ENCODE measurements around the gene SLC12A5.

SLC12A5 gene

DNA sequence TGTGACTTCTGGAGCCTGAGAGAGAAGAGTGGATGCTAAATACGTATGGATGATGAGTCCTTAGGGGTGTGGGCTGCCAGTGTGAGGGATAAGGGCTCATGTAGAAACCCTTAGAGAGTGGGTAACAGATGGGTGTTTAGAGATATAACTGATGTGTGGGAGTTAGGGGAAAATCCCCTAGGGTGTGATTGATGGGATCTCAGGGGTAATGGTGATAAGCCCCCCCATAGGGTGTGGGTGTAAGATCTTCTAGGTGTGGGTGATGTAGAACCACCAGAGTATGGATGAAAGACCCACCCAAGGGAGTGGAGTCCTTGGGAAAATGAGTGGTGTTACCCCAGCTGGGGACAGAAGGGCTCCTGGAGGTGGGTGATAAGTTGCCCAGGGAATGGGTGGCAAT is 26.3 kb downstream of the SLC12A5 start:
- H3K9ac ChIP-seq (ENCODE audit: low read length): no peak overlapping the region
- no peak overlapping the region for H2AFZ ChIP-seq (ENCODE audit: low read length)
- peaks cover 1% of the 10 kb centered on the region; the same call in 1 of the 2 replicates for H4K20me1 ChIP-seq (ENCODE audit: insufficient read depth, low read length)
- H3K9me3 ChIP-seq (replicated peaks; ENCODE audit: insufficient read depth, low read length): no peaks in the 10 kb centered on the region
- TF ChIP-seq EZH2 (optimal IDR thresholded peaks at IDR 0.05; ENCODE audit: low read depth, low read length) (no peak), EZH2phosphoT487 (IDR thresholded peaks at IDR 0.05; ENCODE audit: low read length) (no peak)
- TF ChIP-seq, protein P1, sequence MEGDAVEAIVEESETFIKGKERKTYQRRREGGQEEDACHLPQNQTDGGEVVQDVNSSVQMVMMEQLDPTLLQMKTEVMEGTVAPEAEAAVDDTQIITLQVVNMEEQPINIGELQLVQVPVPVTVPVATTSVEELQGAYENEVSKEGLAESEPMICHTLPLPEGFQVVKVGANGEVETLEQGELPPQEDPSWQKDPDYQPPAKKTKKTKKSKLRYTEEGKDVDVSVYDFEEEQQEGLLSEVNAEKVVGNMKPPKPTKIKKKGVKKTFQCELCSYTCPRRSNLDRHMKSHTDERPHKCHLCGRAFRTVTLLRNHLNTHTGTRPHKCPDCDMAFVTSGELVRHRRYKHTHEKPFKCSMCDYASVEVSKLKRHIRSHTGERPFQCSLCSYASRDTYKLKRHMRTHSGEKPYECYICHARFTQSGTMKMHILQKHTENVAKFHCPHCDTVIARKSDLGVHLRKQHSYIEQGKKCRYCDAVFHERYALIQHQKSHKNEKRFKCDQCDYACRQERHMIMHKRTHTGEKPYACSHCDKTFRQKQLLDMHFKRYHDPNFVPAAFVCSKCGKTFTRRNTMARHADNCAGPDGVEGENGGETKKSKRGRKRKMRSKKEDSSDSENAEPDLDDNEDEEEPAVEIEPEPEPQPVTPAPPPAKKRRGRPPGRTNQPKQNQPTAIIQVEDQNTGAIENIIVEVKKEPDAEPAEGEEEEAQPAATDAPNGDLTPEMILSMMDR (IDR thresholded peaks at IDR 0.05; ENCODE audit: low read length): no peak
- H3K4me1 ChIP-seq (ENCODE audit: low read length): peaks cover 1% of the 10 kb centered on the region
- no peak overlapping the region for H3K4me3 ChIP-seq (ENCODE audit: low read length)
- no peaks in the 10 kb centered on the region for H3K79me2 ChIP-seq (ENCODE audit: low read length)
- peaks cover 3% of the 10 kb centered on the region; the same call in 1 of the 2 replicates for H3K27me3 ChIP-seq (replicated peaks; ENCODE audit: insufficient read depth, low read length)
- H3K4me2 ChIP-seq (ENCODE audit: low read depth, low read length): no peak overlapping the region
- no peak overlapping the region for H3K27ac ChIP-seq (ENCODE audit: low read length)
- H3K36me3 ChIP-seq (replicated peaks; ENCODE audit: insufficient read depth, low read length): 0 out of 2 replicates have a peak, but pooled peaks cover 3% of the 10 kb centered on the region
- H3F3A ChIP-seq (ENCODE audit: insufficient read depth, low read length): peaks cover 1% of the 10 kb centered on the region; the same call in 1 of the 2 replicates
- no peak for DNase-seq
- H3K9me2 ChIP-seq (replicated peaks; ENCODE audit: insufficient read depth, low read length): no peaks in the 10 kb centered on the region

DNA sequence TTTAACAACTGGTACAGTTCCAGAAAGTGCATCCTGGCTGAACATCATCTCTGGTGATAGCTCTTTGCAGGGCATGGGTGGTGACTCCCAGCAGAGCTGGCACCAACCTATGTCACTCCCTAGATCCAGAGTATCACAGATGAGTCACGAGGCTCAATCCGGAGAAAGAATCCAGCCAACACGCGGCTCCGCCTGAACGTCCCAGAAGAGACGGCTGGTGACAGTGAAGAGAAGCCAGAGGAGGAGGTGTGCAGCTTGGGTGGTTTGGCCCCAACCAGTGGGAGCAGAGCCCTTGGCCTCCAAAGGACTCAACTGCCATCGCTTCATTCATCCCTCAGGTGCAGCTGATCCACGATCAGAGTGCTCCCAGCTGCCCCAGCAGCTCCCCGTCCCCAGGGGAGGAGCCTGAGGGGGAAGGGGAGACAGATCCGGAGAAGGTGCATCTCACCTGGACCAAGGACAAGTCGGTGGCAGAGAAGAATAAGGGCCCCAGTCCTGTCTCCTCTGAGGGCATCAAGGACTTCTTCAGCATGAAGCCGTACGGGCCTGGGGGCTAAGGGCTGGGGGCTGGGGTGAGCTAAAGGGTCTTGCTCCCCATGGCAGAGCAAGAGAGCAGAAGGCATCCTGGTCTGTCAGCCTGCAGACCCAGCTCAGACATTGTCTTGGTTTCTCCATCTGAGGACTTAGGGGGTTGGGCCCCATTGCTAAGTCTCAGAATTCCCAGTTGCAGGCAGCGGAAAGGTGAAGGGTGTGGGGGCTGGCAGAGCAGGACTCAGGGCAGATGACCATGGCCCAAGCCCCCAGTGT is 27.2 kb downstream of the SLC12A5 start:
- H3K9me2 ChIP-seq (replicated peaks; ENCODE audit: insufficient read depth, low read length): no peaks in the 10 kb centered on the region
- no peaks in the 10 kb centered on the region for H3K79me2 ChIP-seq (ENCODE audit: low read length)
- no peak overlapping the region for H3K4me2 ChIP-seq (ENCODE audit: low read depth, low read length)
- peaks cover 10% of the 10 kb centered on the region for H3K4me1 ChIP-seq (ENCODE audit: low read length)
- peaks cover 5% of the 10 kb centered on the region; the same call in 1 of the 2 replicates for H4K20me1 ChIP-seq (ENCODE audit: insufficient read depth, low read length)
- no peak for DNase-seq
- H3K27me3 ChIP-seq (replicated peaks; ENCODE audit: insufficient read depth, low read length): no peaks in the 10 kb centered on the region
- no peak overlapping the region for H3K27ac ChIP-seq (ENCODE audit: low read length)
- no peak overlapping the region for H2AFZ ChIP-seq (ENCODE audit: low read length)
- no peaks in the 10 kb centered on the region for H3K9me3 ChIP-seq (replicated peaks; ENCODE audit: insufficient read depth, low read length)
- TF ChIP-seq, protein P1 (IDR thresholded peaks at IDR 0.05; ENCODE audit: low read length): no peak
- TF ChIP-seq EZH2phosphoT487 (IDR thresholded peaks at IDR 0.05; ENCODE audit: low read length) (no peak), EZH2 (optimal IDR thresholded peaks at IDR 0.05; ENCODE audit: low read depth, low read length) (no peak)
- 0 out of 2 replicates have a peak, but pooled peaks cover 3% of the 10 kb centered on the region for H3K36me3 ChIP-seq (replicated peaks; ENCODE audit: insufficient read depth, low read length)
- H3F3A ChIP-seq (ENCODE audit: insufficient read depth, low read length): peaks cover 6% of the 10 kb centered on the region; the same call in 1 of the 2 replicates
- H3K4me3 ChIP-seq (ENCODE audit: low read length): no peak overlapping the region
- H3K9ac ChIP-seq (ENCODE audit: low read length): no peak overlapping the region

DNA sequence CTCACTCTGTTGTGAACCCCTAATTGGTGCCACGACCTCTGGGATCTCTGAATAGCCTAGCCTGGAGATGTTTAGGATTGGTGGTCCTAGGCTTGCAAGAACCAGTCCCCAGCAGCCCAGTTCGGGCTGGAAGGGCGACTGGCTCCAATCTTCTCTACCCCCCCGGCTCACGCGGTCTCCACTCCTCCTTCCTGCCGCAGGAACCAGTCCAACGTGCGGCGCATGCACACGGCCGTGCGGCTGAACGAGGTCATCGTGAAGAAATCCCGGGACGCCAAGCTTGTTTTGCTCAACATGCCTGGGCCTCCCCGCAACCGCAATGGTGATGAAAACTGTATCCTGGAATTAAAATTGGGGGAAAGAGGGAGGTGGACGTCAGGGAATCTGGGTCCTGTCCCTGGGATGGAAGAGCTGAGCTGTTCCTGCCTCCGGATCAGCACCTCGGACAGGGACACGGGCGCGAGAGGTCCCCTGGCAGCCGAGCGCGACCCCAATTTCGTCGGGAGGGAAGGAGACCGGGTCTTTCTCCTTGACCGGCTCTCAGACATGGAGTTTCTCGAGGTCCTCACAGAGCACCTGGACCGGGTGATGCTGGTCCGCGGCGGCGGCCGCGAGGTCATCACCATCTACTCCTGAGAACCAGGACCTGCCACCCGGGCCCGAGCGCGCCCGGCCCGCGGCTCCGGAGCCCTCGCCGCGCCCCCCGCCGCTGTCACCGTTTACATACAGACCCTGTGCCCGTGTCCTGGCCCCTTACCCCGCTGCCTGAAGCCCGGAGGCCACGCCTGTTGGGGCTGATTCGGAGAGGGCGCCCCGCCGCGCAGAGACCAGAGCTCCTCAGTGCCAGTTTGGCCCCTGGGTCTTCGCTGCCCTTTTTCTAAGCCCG is 28.2 kb downstream of the SLC12A5 start:
- no peak for DNase-seq
- no peaks in the 10 kb centered on the region for H3K9me2 ChIP-seq (replicated peaks; ENCODE audit: insufficient read depth, low read length)
- 0 out of 2 replicates have a peak, but pooled peaks cover 3% of the 10 kb centered on the region for H3K36me3 ChIP-seq (replicated peaks; ENCODE audit: insufficient read depth, low read length)
- no peak overlapping the region for H3K4me3 ChIP-seq (ENCODE audit: low read length)
- H3K9me3 ChIP-seq (replicated peaks; ENCODE audit: insufficient read depth, low read length): no peaks in the 10 kb centered on the region
- H3K4me1 ChIP-seq (ENCODE audit: low read length): peaks cover 13% of the 10 kb centered on the region
- H4K20me1 ChIP-seq (ENCODE audit: insufficient read depth, low read length): peaks cover 5% of the 10 kb centered on the region; the same call in 1 of the 2 replicates
- no peak overlapping the region for H3K27ac ChIP-seq (ENCODE audit: low read length)
- TF ChIP-seq EZH2phosphoT487 (IDR thresholded peaks at IDR 0.05; ENCODE audit: low read length) (no peak), EZH2 (optimal IDR thresholded peaks at IDR 0.05; ENCODE audit: low read depth, low read length) (no peak)
- TF ChIP-seq, protein P1 (IDR thresholded peaks at IDR 0.05; ENCODE audit: low read length): no peak
- H3K27me3 ChIP-seq (replicated peaks; ENCODE audit: insufficient read depth, low read length): no peaks in the 10 kb centered on the region
- no peak overlapping the region for H2AFZ ChIP-seq (ENCODE audit: low read length)
- peaks cover 6% of the 10 kb centered on the region; the same call in 1 of the 2 replicates for H3F3A ChIP-seq (ENCODE audit: insufficient read depth, low read length)
- no peak overlapping the region for H3K9ac ChIP-seq (ENCODE audit: low read length)
- H3K4me2 ChIP-seq (ENCODE audit: low read depth, low read length): no peak overlapping the region
- no peaks in the 10 kb centered on the region for H3K79me2 ChIP-seq (ENCODE audit: low read length)
